HepG2 (cell line): ENCODE data around the gene HOXB4. TPM values are rescaled to one million over a fixed set of nuclear protein-coding genes. Genes with fewer than 3 reads are reported as not detected.

Experiments
- ATAC-seq: fragments of 200-7000 bp; cut with Tn5 transposase; 3 replicates; pipeline ENCODE4 v1.9.1; 2020; ENCODE audit warnings: mild to moderate bottlenecking, moderate library complexity
- BruUV-seq: library from RNA; stranded (reverse); fragments of 400-500 nt; replicated peaks from 2 replicates; lab custom pipeline; 2021; lab: Mats Ljungman, UMichigan
- CTCF ChIA-PET: fragments of 300-600 bp; formaldehyde crosslinking; extraction: SDS; loops from one replicate; lab custom pipeline; 2021; ENCODE audit warnings: low total read pairs, inconsistent platforms, low intra/inter-chr PET ratio; lab: Yijun Ruan, JAX
- POLR2A ChIA-PET: fragments of 350-600 bp; sonication (Branson Sonifier 250); formaldehyde crosslinking; loops from one replicate; lab custom pipeline; 2020; ENCODE audit warnings: antibody characterized with exemption, inconsistent platforms; lab: Yijun Ruan, JAX
- DNase-seq: peaks from one replicate; pipeline ENCODE4 v3.0.0-alpha.2; 2015; ENCODE audit warnings: low spot score
- FAIRE-seq: peaks from 3 replicates; lab custom pipeline; 2011; peaks lifted over from hg19 to GRCh38; lab: Jason Lieb, UNC
- H2AFZ ChIP-seq: one replicate; pipeline ENCODE4 v1.6.1; 2011; ENCODE audit warnings: low read length, inconsistent platforms
- H3K27ac ChIP-seq: fragments of 300-600 bp; 3 replicates; pipeline ENCODE4 v1.8.0; 2011; ENCODE audit warnings: mixed run types, mild to moderate bottlenecking, mixed read lengths, low read length, inconsistent platforms; ENCODE audit not compliant: insufficient read depth; ENCODE audit errors: extremely low read length
- H3K27me3 ChIP-seq, 2 experiments: fragments of 200-600 bp in 1 of 2; 2 replicates in 1 of 2; 3 replicates in 1 of 2; pipeline versions ENCODE4 v1.6.0 to v1.8.0; 2011; ENCODE audit warnings: low read length in 2 of 2, mild to moderate bottlenecking in 2 of 2, moderate library complexity in 2 of 2, inconsistent platforms in 1 of 2; ENCODE audit not compliant: insufficient read depth in 2 of 2, control insufficient read depth in 1 of 2
- H3K36me3 ChIP-seq, 2 experiments: fragments of 200-600 bp in 1 of 2; replicated peaks in 1 of 2; 2 replicates in 1 of 2; 3 replicates in 1 of 2; pipeline versions ENCODE4 v1.5.1 to v1.8.0; 2011; ENCODE audit warnings: low read length in 2 of 2, inconsistent platforms in 1 of 2; ENCODE audit not compliant: insufficient read depth in 2 of 2, control insufficient read depth in 1 of 2
- H3K4me1 ChIP-seq: 2 replicates; pipeline ENCODE4 v1.5.1; 2012; ENCODE audit warnings: low read length, inconsistent platforms; ENCODE audit not compliant: insufficient read depth
- H3K4me2 ChIP-seq: 2 replicates; pipeline ENCODE4 v1.6.0; 2011; ENCODE audit warnings: low read depth, low read length, inconsistent platforms
- H3K4me3 ChIP-seq, 3 experiments: fragments of 200-600 bp in 1 of 3; sonication (generic), shearing (Covaris generic) in 1 of 3; replicated peaks in 1 of 3; 2 replicates each; pipeline ENCODE4 v1.5.1; 2011 to 2016; ENCODE audit warnings: low read length in 3 of 3, inconsistent platforms in 2 of 3, low read depth in 2 of 3, mild to moderate bottlenecking in 2 of 3, control low read depth in 1 of 3, mixed read lengths in 1 of 3; ENCODE audit not compliant: insufficient read depth in 1 of 3
- H3K79me2 ChIP-seq: one replicate; pipeline ENCODE4 v1.6.1; 2011; ENCODE audit warnings: low read length, inconsistent platforms; ENCODE audit not compliant: insufficient read depth
- H3K9ac ChIP-seq: 2 replicates; pipeline ENCODE4 v1.6.0; 2011; ENCODE audit warnings: mild to moderate bottlenecking, low read depth, low read length, inconsistent platforms; ENCODE audit not compliant: insufficient read depth
- H3K9me3 ChIP-seq: 2 replicates; pipeline ENCODE4 v1.5.1; 2012; ENCODE audit warnings: mild to moderate bottlenecking, low read length
- H4K20me1 ChIP-seq: 2 replicates; pipeline ENCODE4 v1.6.0; 2011; ENCODE audit warnings: inconsistent platforms, mild to moderate bottlenecking, low read length, moderate library complexity; ENCODE audit not compliant: insufficient read depth
- CBX1 ChIP-seq: IDR thresholded peaks from one replicate; pipeline ENCODE4 v1.6.1; 2016; ENCODE audit warnings: antibody characterized with exemption, low read depth
- DMAP1 ChIP-seq: IDR thresholded peaks from 2 replicates; pipeline ENCODE4 v1.6.1; 2016
- EEA1 ChIP-seq: sonication (generic); formaldehyde crosslinking; IDR thresholded peaks from 2 replicates; pipeline ENCODE4 v1.5.1; 2020; ENCODE audit warnings: mild to moderate bottlenecking, missing genetic modification reagents, borderline replicate concordance
- FOSL1 ChIP-seq: sonication (generic); formaldehyde crosslinking; IDR thresholded peaks from 2 replicates; pipeline ENCODE4 v1.9.0; 2021; ENCODE audit warnings: missing genetic modification reagents, borderline replicate concordance
- JUND ChIP-seq: sonication (generic); formaldehyde crosslinking; IDR thresholded peaks from 2 replicates; pipeline ENCODE4 v1.8.0; 2022; ENCODE audit warnings: mild to moderate bottlenecking, missing genetic modification reagents
- NCOA5 ChIP-seq: sonication (generic); formaldehyde crosslinking; IDR thresholded peaks from 2 replicates; pipeline ENCODE4 v1.4.0; 2020; ENCODE audit warnings: missing genetic modification reagents
- SNAPC2 ChIP-seq: sonication (generic); formaldehyde crosslinking; IDR thresholded peaks from 2 replicates; pipeline ENCODE4 v1.8.1; 2022; ENCODE audit warnings: mild to moderate bottlenecking, missing genetic modification reagents
- TERF1 ChIP-seq: sonication (generic); formaldehyde crosslinking; IDR thresholded peaks from 2 replicates; pipeline ENCODE4 v1.8.0; 2022; ENCODE audit warnings: mild to moderate bottlenecking, missing genetic modification reagents, moderate library complexity
- ZFP36 ChIP-seq: fragments of 150-350 bp; IDR thresholded peaks from 2 replicates; pipeline ENCODE4 v1.6.1; 2018; ENCODE audit warnings: borderline replicate concordance, low read length, low read depth; ENCODE audit not compliant: partially characterized antibody
- ZFP90 ChIP-seq: sonication (generic); formaldehyde crosslinking; IDR thresholded peaks from 2 replicates; pipeline ENCODE4 v1.8.0; 2022; ENCODE audit warnings: missing genetic modification reagents, mild to moderate bottlenecking, inconsistent platforms, borderline replicate concordance
- ZNF570 ChIP-seq: sonication (generic); formaldehyde crosslinking; IDR thresholded peaks from 2 replicates; pipeline ENCODE4 v1.4.0; 2020; ENCODE audit warnings: mild to moderate bottlenecking, missing genetic modification reagents, borderline replicate concordance
- ZNF780A ChIP-seq: sonication (generic); formaldehyde crosslinking; IDR thresholded peaks from 2 replicates; pipeline ENCODE4 v1.8.0; 2022; ENCODE audit warnings: mild to moderate bottlenecking, missing genetic modification reagents, moderate library complexity
- ZNF781 ChIP-seq: sonication (generic); formaldehyde crosslinking; IDR thresholded peaks from 2 replicates; pipeline ENCODE4 v1.5.1; 2020; ENCODE audit warnings: borderline replicate concordance, mild to moderate bottlenecking, missing genetic modification reagents; ENCODE audit errors: not compliant biosample characterization
- WGBS: methylation state at CpG from one replicate; pipeline ENCODE4 v1.1.6; 2017; ENCODE audit warnings: low lambda C conversion rate; 5-methylcytosine and 5-hydroxymethylcytosine counted together
- in situ Hi-C: cut with HindIII; loops from 2 replicates; pipeline ENCODE4 v1.10.0; 2017; ENCODE audit warnings: low pct_unique_long_range_greater_than_20kb; ENCODE audit not compliant: extremely low pct_ligation_motif_present
- intact Hi-C: fragments of 100-400 bp; cut with micrococcal nuclease; formaldehyde crosslinking; loops from one replicate; pipeline ENCODE4 v1.10.0; 2022; ENCODE audit not compliant: unreplicated experiment
- polyA plus RNA-seq, 8 experiments: library from polyadenylated mRNA; depleted of rRNA in 3 of 8; stranded (reverse) in 7 of 8; unstranded in 1 of 8; fragments of >200 nt; fragmentation: Illumina TruSeq in 4 of 8; extraction: Trizol in 4 of 8; gene quantifications; 2 replicates each; pipeline versions ENCODE4 v1.2.1 to v1.2.3, GENCODE V29; 2011 to 2016; ENCODE audit warnings: low read depth in 4 of 8, missing spikeins in 1 of 8, mixed read lengths in 1 of 8; ENCODE audit not compliant: insufficient read depth in 1 of 8
- total RNA-seq, 5 experiments: library from RNA; depleted of rRNA; stranded (reverse); fragments of >200 nt; fragmentation: Illumina TruSeq; extraction: Trizol; gene quantifications; 2 replicates each; pipeline ENCODE4 v1.2.3, GENCODE V29; 2016; ENCODE audit warnings: low read depth in 1 of 5
- TF ChIP-seq, protein P1 (sequence below): sonication (generic); formaldehyde crosslinking; IDR thresholded peaks from 2 replicates; pipeline ENCODE4 v1.8.0; 2022; ENCODE audit warnings: mild to moderate bottlenecking, missing genetic modification reagents, borderline replicate concordance
- TF ChIP-seq, protein P2 (sequence below): sonication (generic); formaldehyde crosslinking; IDR thresholded peaks from 2 replicates; pipeline ENCODE4 v1.8.0; 2022; ENCODE audit warnings: low read depth, missing genetic modification reagents
- TF ChIP-seq, protein P3 (sequence below): sonication (generic); formaldehyde crosslinking; IDR thresholded peaks from 2 replicates; pipeline ENCODE4 v1.5.0; 2020; ENCODE audit warnings: mild to moderate bottlenecking, missing genetic modification reagents, borderline replicate concordance

Gene HOXB4
- total and polyA plus RNA-seq, 2 of the 13 experiments (the other 11 are each of a cell fraction or from before 2014, with no cell fraction given), result not detected

- H4K20me1 ChIP-seq, result peaks cover 3% of the 10 kb centered on the region; the same call in 1 of the 2 replicates
- ATAC-seq (no peak), DNase-seq (no peak)
- 22% methylated on average over 11 of the region's 11 CpGs for WGBS
- H3K4me2 ChIP-seq, result no peak overlapping the region
- peaks cover 48 to 97% of the 10 kb centered on the region in 2 experiments for H3K27me3 ChIP-seq
- CTCF ChIA-PET, result no interaction called here
- H3K9ac ChIP-seq, result no peak overlapping the region
- H3K9me3 ChIP-seq, result no peaks in the 10 kb centered on the region
- POLR2A ChIA-PET, result no interaction called here
- intact Hi-C loops, result no loop called here
- in situ Hi-C loops, result no loop called here
- no peak overlapping the region for H3K4me3 ChIP-seq
- no peaks in the 10 kb centered on the region for H3K4me1 ChIP-seq
- no TSS peak for BruUV-seq
- no peak overlapping the region for H3K27ac ChIP-seq
- TF ChIP-seq ZNF780A (no peak), NCOA5 (CRISPR knock-in tag) (no peak), TERF1 (CRISPR knock-in tag) (no peak), EEA1 (CRISPR knock-in tag) (no peak), ZNF570 (CRISPR knock-in tag) (no peak), ZFP36 (no peak), FOSL1 (CRISPR knock-in tag) (no peak), CBX1 (no peak), DMAP1 (no peak), JUND (CRISPR knock-in tag) (no peak), ZFP90 (CRISPR knock-in tag) (no peak), ZNF781 (CRISPR knock-in tag) (no peak), SNAPC2 (no peak)
- TF ChIP-seq, protein P1, sequence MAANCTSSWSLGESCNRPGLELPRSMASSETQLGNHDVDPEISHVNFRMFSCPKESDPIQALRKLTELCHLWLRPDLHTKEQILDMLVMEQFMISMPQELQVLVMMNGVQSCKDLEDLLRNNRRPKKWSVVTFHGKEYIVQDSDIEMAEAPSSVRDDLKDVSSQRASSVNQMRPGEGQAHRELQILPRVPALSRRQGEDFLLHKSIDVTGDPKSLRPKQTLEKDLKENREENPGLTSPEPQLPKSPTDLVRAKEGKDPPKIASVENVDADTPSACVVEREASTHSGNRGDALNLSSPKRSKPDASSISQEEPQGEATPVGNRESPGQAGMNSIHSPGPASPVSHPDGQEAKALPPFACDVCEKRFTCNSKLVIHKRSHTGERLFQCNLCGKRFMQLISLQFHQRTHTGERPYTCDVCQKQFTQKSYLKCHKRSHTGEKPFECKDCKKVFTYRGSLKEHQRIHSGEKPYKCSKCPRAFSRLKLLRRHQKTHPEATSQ (CRISPR knock-in tag), result no peak
- TF ChIP-seq, protein P2, sequence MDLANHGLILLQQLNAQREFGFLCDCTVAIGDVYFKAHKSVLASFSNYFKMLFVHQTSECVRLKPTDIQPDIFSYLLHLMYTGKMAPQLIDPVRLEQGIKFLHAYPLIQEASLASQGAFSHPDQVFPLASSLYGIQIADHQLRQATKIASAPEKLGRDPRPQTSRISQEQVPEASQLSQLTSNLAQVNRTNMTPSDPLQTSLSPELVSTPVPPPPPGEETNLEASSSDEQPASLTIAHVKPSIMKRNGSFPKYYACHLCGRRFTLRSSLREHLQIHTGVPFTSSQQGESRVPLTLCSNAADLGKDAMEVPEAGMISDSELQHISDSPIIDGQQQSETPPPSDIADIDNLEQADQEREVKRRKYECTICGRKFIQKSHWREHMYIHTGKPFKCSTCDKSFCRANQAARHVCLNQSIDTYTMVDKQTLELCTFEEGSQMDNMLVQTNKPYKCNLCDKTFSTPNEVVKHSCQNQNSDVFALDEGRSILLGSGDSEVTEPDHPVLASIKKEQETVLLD (CRISPR knock-in tag), result no peak
- TF ChIP-seq, protein P3, sequence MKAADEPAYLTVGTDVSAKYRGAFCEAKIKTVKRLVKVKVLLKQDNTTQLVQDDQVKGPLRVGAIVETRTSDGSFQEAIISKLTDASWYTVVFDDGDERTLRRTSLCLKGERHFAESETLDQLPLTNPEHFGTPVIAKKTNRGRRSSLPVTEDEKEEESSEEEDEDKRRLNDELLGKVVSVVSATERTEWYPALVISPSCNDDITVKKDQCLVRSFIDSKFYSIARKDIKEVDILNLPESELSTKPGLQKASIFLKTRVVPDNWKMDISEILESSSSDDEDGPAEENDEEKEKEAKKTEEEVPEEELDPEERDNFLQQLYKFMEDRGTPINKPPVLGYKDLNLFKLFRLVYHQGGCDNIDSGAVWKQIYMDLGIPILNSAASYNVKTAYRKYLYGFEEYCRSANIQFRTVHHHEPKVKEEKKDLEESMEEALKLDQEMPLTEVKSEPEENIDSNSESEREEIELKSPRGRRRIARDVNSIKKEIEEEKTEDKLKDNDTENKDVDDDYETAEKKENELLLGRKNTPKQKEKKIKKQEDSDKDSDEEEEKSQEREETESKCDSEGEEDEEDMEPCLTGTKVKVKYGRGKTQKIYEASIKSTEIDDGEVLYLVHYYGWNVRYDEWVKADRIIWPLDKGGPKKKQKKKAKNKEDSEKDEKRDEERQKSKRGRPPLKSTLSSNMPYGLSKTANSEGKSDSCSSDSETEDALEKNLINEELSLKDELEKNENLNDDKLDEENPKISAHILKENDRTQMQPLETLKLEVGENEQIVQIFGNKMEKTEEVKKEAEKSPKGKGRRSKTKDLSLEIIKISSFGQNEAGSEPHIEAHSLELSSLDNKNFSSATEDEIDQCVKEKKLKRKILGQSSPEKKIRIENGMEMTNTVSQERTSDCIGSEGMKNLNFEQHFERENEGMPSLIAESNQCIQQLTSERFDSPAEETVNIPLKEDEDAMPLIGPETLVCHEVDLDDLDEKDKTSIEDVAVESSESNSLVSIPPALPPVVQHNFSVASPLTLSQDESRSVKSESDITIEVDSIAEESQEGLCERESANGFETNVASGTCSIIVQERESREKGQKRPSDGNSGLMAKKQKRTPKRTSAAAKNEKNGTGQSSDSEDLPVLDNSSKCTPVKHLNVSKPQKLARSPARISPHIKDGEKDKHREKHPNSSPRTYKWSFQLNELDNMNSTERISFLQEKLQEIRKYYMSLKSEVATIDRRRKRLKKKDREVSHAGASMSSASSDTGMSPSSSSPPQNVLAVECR (CRISPR knock-in tag), result no peak
- TF ChIP-seq, all 625 proteins: peak for 0
- no peaks in the 10 kb centered on the region for H3K79me2 ChIP-seq
- H3K36me3 ChIP-seq, result no peaks in the 10 kb centered on the region
- no peak overlapping the region for H2AFZ ChIP-seq
- no peak for FAIRE-seq
These were observed 44.7 kb upstream of the HOXB4 start for GRCh38 chr17:48622857-48623256.
